ENCODE results near the gene PPARG. TPM values are rescaled to one million over a fixed set of nuclear protein-coding genes. Genes with fewer than 3 reads are reported as not detected.

The PPARG gene
- total and polyA plus RNA-seq, 10 of the 15 experiments (the other 5 are each of a cell fraction or from before 2014, with no cell fraction given) = 0.06 to 0.86 (median 0.12) TPM; not detected in 5

- in situ Hi-C loops (cut with MboI) (no loop called here), intact Hi-C loops (cut with micrococcal nuclease; ENCODE audit: unreplicated experiment) (no loop called here)
- H4K20me1 ChIP-seq (ENCODE audit: control insufficient read depth, insufficient read depth) = no peaks in the 10 kb centered on the region
- DNase-seq (ENCODE audit: low read depth, low spot score) (no peak), FAIRE-seq (no peak), ATAC-seq (peak; percentile 57)
- no TSS peak for BruUV-seq (replicated peaks)
- H2AFZ ChIP-seq (ENCODE audit: control insufficient read depth, low read depth, low read length) = no peak overlapping the region
- no peaks in the 10 kb centered on the region for H3K9me3 ChIP-seq (replicated peaks; ENCODE audit: control insufficient read depth, insufficient read depth, low read length)
- H3K9ac ChIP-seq (ENCODE audit: control insufficient read depth, insufficient read depth, low read length) = no peak overlapping the region
- H3K4me2 ChIP-seq (ENCODE audit: control insufficient read depth, insufficient read depth) = no peak overlapping the region
- ChIA-PET RAD21 (ENCODE audit: unreplicated experiment) (interaction anchor here (1.4 kb wide), 1 partner anchor 9 kb away, joined by 3 read pairs; no protein-coding TSS in a partner anchor), POLR2A (no interaction called here), SMC1A (ENCODE audit: uncharacterized antibody, unreplicated experiment) (interaction anchor here (0.8 to 2.3 kb wide), 5 partner anchors 10 to 63 kb away, joined by 3 to 7 read pairs (median 3); no protein-coding TSS in a partner anchor), CTCF (interaction anchor here (0.6 to 1.1 kb wide), 2 partner anchors 77 to 541 kb away, joined by 4 to 5 read pairs; no protein-coding TSS in a partner anchor)
- TF ChIP-seq, protein P1, sequence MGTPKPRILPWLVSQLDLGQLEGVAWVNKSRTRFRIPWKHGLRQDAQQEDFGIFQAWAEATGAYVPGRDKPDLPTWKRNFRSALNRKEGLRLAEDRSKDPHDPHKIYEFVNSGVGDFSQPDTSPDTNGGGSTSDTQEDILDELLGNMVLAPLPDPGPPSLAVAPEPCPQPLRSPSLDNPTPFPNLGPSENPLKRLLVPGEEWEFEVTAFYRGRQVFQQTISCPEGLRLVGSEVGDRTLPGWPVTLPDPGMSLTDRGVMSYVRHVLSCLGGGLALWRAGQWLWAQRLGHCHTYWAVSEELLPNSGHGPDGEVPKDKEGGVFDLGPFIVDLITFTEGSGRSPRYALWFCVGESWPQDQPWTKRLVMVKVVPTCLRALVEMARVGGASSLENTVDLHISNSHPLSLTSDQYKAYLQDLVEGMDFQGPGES (IDR thresholded peaks at IDR 0.05) = no peak
- TF ChIP-seq, protein P2, sequence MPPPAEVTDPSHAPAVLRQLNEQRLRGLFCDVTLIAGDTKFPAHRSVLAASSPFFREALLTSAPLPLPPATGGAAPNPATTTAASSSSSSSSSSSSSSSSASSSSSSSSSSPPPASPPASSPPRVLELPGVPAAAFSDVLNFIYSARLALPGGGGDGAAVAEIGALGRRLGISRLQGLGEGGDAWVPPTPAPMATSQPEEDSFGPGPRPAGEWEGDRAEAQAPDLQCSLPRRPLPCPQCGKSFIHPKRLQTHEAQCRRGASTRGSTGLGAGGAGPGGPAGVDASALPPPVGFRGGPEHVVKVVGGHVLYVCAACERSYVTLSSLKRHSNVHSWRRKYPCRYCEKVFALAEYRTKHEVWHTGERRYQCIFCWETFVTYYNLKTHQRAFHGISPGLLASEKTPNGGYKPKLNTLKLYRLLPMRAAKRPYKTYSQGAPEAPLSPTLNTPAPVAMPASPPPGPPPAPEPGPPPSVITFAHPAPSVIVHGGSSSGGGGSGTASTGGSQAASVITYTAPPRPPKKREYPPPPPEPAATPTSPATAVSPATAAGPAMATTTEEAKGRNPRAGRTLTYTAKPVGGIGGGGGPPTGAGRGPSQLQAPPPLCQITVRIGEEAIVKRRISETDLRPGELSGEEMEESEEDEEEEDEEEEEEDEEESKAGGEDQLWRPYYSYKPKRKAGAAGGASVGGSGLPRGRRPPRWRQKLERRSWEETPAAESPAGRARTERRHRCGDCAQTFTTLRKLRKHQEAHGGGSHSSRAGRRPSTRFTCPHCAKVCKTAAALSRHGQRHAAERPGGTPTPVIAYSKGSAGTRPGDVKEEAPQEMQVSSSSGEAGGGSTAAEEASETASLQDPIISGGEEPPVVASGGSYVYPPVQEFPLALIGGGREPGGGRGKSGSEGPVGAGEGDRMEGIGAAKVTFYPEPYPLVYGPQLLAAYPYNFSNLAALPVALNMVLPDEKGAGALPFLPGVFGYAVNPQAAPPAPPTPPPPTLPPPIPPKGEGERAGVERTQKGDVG (CRISPR knock-in tag; IDR thresholded peaks at IDR 0.05) = no peak
- TF ChIP-seq, protein P3, sequence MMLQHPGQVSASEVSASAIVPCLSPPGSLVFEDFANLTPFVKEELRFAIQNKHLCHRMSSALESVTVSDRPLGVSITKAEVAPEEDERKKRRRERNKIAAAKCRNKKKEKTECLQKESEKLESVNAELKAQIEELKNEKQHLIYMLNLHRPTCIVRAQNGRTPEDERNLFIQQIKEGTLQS (IDR thresholded peaks at IDR 0.05; ENCODE audit: borderline replicate concordance, extremely low read depth, low read depth, low read length) = no peak
- TF ChIP-seq EZH2 (IDR thresholded peaks at IDR 0.05; ENCODE audit: borderline replicate concordance, control insufficient read depth, low read depth, low read length) (no peak), IKZF2 (IDR thresholded peaks at IDR 0.05) (no peak), MTA2 (IDR thresholded peaks at IDR 0.05; ENCODE audit: low read depth) (no peak), GABPA (IDR thresholded peaks at IDR 0.05; ENCODE audit: low read depth) (no peak)
- H3K27ac ChIP-seq (ENCODE audit: control insufficient read depth, insufficient read depth) = no peak overlapping the region
- 42% methylated on average over 10 of the region's 10 CpGs for WGBS (ENCODE audit: insufficient coverage, insufficient replicate concordance, low lambda C conversion rate, missing lambda C conversion rate)
- H3K79me2 ChIP-seq (ENCODE audit: control insufficient read depth, insufficient read depth, low read length) = no peaks in the 10 kb centered on the region
- H3K27me3 ChIP-seq (replicated peaks in 1 of 2; ENCODE audit: control insufficient read depth in 2 of 2, insufficient read depth in 2 of 2, low read length in 1 of 2) = no peaks in the 10 kb centered on the region
- H3K36me3 ChIP-seq (ENCODE audit: control insufficient read depth in 2 of 2, insufficient read depth in 2 of 2, low read length in 1 of 2) = no peaks in the 10 kb centered on the region
- H3K4me1 ChIP-seq (ENCODE audit: control insufficient read depth, insufficient read depth, low read length) = no peaks in the 10 kb centered on the region
- no peak overlapping the region for H3K4me3 ChIP-seq
Measured at GRCh38 chr3:12253516-12254343, 35.1 kb upstream of the PPARG start.
